Tibial nerve (tissue), 3 donors: ENCODE results near the gene AP1S3.

Experiments used
- CTCF ChIP-seq, 5 experiments: fragments of 200-600 bp in 3 of 5; fragments of 450-650 bp in 2 of 5; sonication (generic) in 3 of 5; IDR thresholded peaks; one replicate each; pipeline ENCODE4 v1.5.1; 2016 to 2019; ENCODE audit warnings: antibody characterized with exemption in 5 of 5, mild to moderate bottlenecking in 3 of 5, moderate library complexity in 2 of 5
- POLR2A ChIP-seq, 2 donors: fragments of 450-650 bp; IDR thresholded peaks; one replicate each; pipeline ENCODE4 v1.6.1; 2017; ENCODE audit warnings: antibody characterized with exemption in 2 of 2, mild to moderate bottlenecking in 2 of 2, moderate library complexity in 2 of 2

DNA sequence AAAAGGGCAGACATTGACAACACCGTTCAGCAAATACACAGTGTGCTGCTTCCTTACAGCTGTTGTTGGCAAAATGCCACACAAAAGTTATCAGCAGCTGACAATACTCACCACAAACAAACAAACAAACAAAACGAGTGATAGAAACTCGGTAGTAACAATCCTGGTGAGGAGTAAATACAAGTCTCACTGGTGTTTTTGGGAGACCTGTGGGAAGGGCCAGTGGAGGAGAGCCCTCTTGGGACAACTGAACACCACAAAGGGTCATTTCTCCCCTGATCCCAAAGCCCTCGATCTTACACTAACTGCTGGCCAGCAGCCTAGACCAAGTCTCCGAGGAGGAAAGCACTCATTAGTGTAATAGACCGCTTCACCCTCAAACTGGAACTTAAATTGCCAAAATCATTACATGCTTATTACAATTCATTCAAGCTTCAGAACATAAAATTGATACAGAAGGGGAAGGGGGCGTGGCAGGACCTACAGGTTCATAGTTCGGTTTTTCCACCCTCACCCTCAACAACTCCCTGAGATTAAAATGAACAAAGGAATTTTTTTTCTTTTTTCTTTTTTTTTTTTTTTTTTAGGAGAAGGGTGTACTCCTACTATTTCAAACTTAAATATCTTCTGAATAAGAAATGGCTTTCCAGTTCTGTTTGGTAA, 5.0 kb downstream of the AP1S3 start:
- no peak for TF ChIP-seq CTCF (IDR thresholded peaks at IDR 0.05)
- TF ChIP-seq POLR2A (IDR thresholded peaks at IDR 0.05) = no peak
